Measurements from ENCODE around the gene TMEM43. TPM values are rescaled to one million over a fixed set of nuclear protein-coding genes. Genes with fewer than 3 reads are reported as not detected.
"Not testable (repeated sequence)": the region's sequence is repeated elsewhere in the genome, so short reads cannot be mapped to it uniquely, and the experiment has no call there.

Gene TMEM43
- 10 to 100 TPM; 43.6 to 46.0 TPM for total RNA-seq

GRCh38 chr3:14124615-14125192, at the start of gene TMEM43, which contains the start of gene CHCHD4:
TMEM43 (plus strand) TSS chr3:14125052; CDS start chr3:14125194, 142 bp downstream.
CHCHD4 (minus strand) TSS chr3:14124870; CDS start chr3:14124676, 194 bp downstream.
- ChIA-PET POLR2A (interaction anchor here (0.7 to 9.0 kb wide), 14 partner anchors 8 to 822 kb away, joined by 3 to 133 read pairs (median 6); partner anchors contain the start of genes LSM3, NR2C2 and XPC), CTCF (interaction anchor here (1.2 to 3.9 kb wide), 8 partner anchors 18 to 253 kb away, joined by 3 to 22 read pairs (median 10); partner anchors contain the start of genes LSM3 and XPC)
- no peaks in the 10 kb centered on the region for H3K9me3 Mint-ChIP-seq
- peak within 1 kb of the TSS; percentile 92 for H3K4me3 Mint-ChIP-seq
- peak; percentile 99 for DNase-seq
- H3K4me1 Mint-ChIP-seq = peaks cover 61% of the 10 kb centered on the region
- peaks cover 37% of the 10 kb centered on the region for H3K36me3 Mint-ChIP-seq (ENCODE audit: low read depth)
- H3K27ac Mint-ChIP-seq = peak within 1 kb of the TSS; percentile 90
- no peaks in the 10 kb centered on the region for H3K27me3 Mint-ChIP-seq

GRCh38 chr3:14075233-14075632, 49.6 kb upstream of the TMEM43 start:
- CTCF ChIA-PET; H3K4me3 Mint-ChIP-seq; POLR2A ChIA-PET; DNase-seq; H3K4me1 Mint-ChIP-seq; H3K27ac Mint-ChIP-seq; H3K36me3 Mint-ChIP-seq (ENCODE audit: low read depth); H3K27me3 Mint-ChIP-seq: not testable (repeated sequence)
- peaks cover 11% of the 10 kb centered on the region for H3K9me3 Mint-ChIP-seq

- H3K36me3 Mint-ChIP-seq (ENCODE audit: low read depth) = peaks cover 2% of the 10 kb centered on the region
- POLR2A ChIA-PET = no interaction called here
- H3K4me1 Mint-ChIP-seq = peaks cover 4% of the 10 kb centered on the region
- CTCF ChIA-PET = interaction anchor here (1.1 kb wide), 1 partner anchor 126 kb away, joined by 3 read pairs; no protein-coding TSS in a partner anchor
- no peak overlapping the region for H3K4me3 Mint-ChIP-seq
- no peak for DNase-seq
- no peak overlapping the region for H3K27ac Mint-ChIP-seq
- H3K27me3 Mint-ChIP-seq = peaks cover 4% of the 10 kb centered on the region
- peaks cover 12% of the 10 kb centered on the region for H3K9me3 Mint-ChIP-seq
These were observed 47.5 kb upstream of the TMEM43 start for GRCh38 chr3:14077310-14077709.

GRCh38 chr3:14082108-14082657, 42.7 kb upstream of the TMEM43 start:
- H3K9me3 Mint-ChIP-seq = peaks cover 14% of the 10 kb centered on the region
- peaks cover 2% of the 10 kb centered on the region for H3K36me3 Mint-ChIP-seq (ENCODE audit: low read depth)
- ChIA-PET CTCF (no interaction called here), POLR2A (no interaction called here)
- H3K27ac Mint-ChIP-seq = peak overlapping the region; percentile 56
- H3K27me3 Mint-ChIP-seq = no peaks in the 10 kb centered on the region
- no peak for DNase-seq
- no peak overlapping the region for H3K4me3 Mint-ChIP-seq
- H3K4me1 Mint-ChIP-seq = peaks cover 7% of the 10 kb centered on the region

- POLR2A ChIA-PET; H3K27ac Mint-ChIP-seq; H3K36me3 Mint-ChIP-seq (ENCODE audit: low read depth); H3K4me1 Mint-ChIP-seq; H3K4me3 Mint-ChIP-seq; H3K9me3 Mint-ChIP-seq; DNase-seq; H3K27me3 Mint-ChIP-seq: not testable (repeated sequence)
- CTCF ChIA-PET = interaction anchor here (0.8 kb wide), 1 partner anchor 34 kb away, joined by 3 read pairs; no protein-coding TSS in a partner anchor
These were observed 37.4 kb upstream of the TMEM43 start for GRCh38 chr3:14087461-14087860.

GRCh38 chr3:14091959-14092358, 32.9 kb upstream of the TMEM43 start:
- H3K36me3 Mint-ChIP-seq (ENCODE audit: low read depth); H3K27me3 Mint-ChIP-seq; DNase-seq; H3K9me3 Mint-ChIP-seq; CTCF ChIA-PET; POLR2A ChIA-PET; H3K27ac Mint-ChIP-seq; H3K4me3 Mint-ChIP-seq; H3K4me1 Mint-ChIP-seq: not testable (repeated sequence)

GRCh38 chr3:14092464-14092863, 32.4 kb upstream of the TMEM43 start:
- peaks cover 4% of the 10 kb centered on the region for H3K9me3 Mint-ChIP-seq
- no peaks in the 10 kb centered on the region for H3K4me1 Mint-ChIP-seq
- no peak overlapping the region for H3K4me3 Mint-ChIP-seq
- peaks cover 11% of the 10 kb centered on the region for H3K27me3 Mint-ChIP-seq
- H3K36me3 Mint-ChIP-seq (ENCODE audit: low read depth) = no peaks in the 10 kb centered on the region
- H3K27ac Mint-ChIP-seq = no peak overlapping the region
- POLR2A ChIA-PET = no interaction called here
- DNase-seq = no peak
- CTCF ChIA-PET = no interaction called here

GRCh38 chr3:14093831-14094230, 31.0 kb upstream of the TMEM43 start:
- peaks cover 4% of the 10 kb centered on the region for H3K9me3 Mint-ChIP-seq
- no peaks in the 10 kb centered on the region for H3K36me3 Mint-ChIP-seq (ENCODE audit: low read depth)
- H3K4me3 Mint-ChIP-seq = no peak overlapping the region
- no peak for DNase-seq
- POLR2A ChIA-PET = no interaction called here
- CTCF ChIA-PET = no interaction called here
- H3K4me1 Mint-ChIP-seq = no peaks in the 10 kb centered on the region
- H3K27ac Mint-ChIP-seq = no peak overlapping the region
- peaks cover 13% of the 10 kb centered on the region for H3K27me3 Mint-ChIP-seq

- DNase-seq = no peak
- ChIA-PET POLR2A (no interaction called here), CTCF (no interaction called here)
- no peaks in the 10 kb centered on the region for H3K36me3 Mint-ChIP-seq (ENCODE audit: low read depth)
- H3K4me3 Mint-ChIP-seq = no peak overlapping the region
- H3K27ac Mint-ChIP-seq = no peak overlapping the region
- peaks cover 2% of the 10 kb centered on the region for H3K9me3 Mint-ChIP-seq
- peaks cover 21% of the 10 kb centered on the region for H3K27me3 Mint-ChIP-seq
- H3K4me1 Mint-ChIP-seq = no peaks in the 10 kb centered on the region
These were observed 28.1 kb upstream of the TMEM43 start for GRCh38 chr3:14096742-14097141.

- Mint-ChIP-seq H3K4me1 (no peaks in the 10 kb centered on the region), H3K27ac (no peak overlapping the region), H3K27me3 (peaks cover 20% of the 10 kb centered on the region), H3K9me3 (peaks cover 2% of the 10 kb centered on the region), H3K36me3 (ENCODE audit: low read depth) (no peaks in the 10 kb centered on the region), H3K4me3 (no peak overlapping the region)
- CTCF ChIA-PET = interaction anchor here (0.7 kb wide), 1 partner anchor 1621 kb away, joined by 3 read pairs; no protein-coding TSS in a partner anchor
- POLR2A ChIA-PET = no interaction called here
- DNase-seq = no peak
These were observed 27.0 kb upstream of the TMEM43 start for GRCh38 chr3:14097616-14098391.

GRCh38 chr3:14109821-14110220, 15.0 kb upstream of the TMEM43 start:
- POLR2A ChIA-PET = not testable (repeated sequence)

GRCh38 chr3:14110699-14111098, 14.2 kb upstream of the TMEM43 start:
- Mint-ChIP-seq H3K4me3 (no peak overlapping the region), H3K27ac (no peak overlapping the region), H3K36me3 (ENCODE audit: low read depth) (peaks cover 34% of the 10 kb centered on the region), H3K4me1 (no peaks in the 10 kb centered on the region), H3K9me3 (no peaks in the 10 kb centered on the region), H3K27me3 (no peaks in the 10 kb centered on the region)
- DNase-seq = no peak
- POLR2A ChIA-PET = no interaction called here
- CTCF ChIA-PET = no interaction called here

More at GRCh38 chr3:14109821-14110220, 15.0 kb upstream of the TMEM43 start:
- H3K4me1 Mint-ChIP-seq, H3K4me3 Mint-ChIP-seq, H3K9me3 Mint-ChIP-seq, H3K27ac Mint-ChIP-seq, DNase-seq, CTCF ChIA-PET, H3K27me3 Mint-ChIP-seq: not testable (repeated sequence)
- peaks cover 28% of the 10 kb centered on the region for H3K36me3 Mint-ChIP-seq (ENCODE audit: low read depth)

- Mint-ChIP-seq H3K4me1 (no peaks in the 10 kb centered on the region), H3K27ac (no peak overlapping the region), H3K27me3 (no peaks in the 10 kb centered on the region), H3K9me3 (no peaks in the 10 kb centered on the region), H3K36me3 (ENCODE audit: low read depth) (peaks cover 37% of the 10 kb centered on the region), H3K4me3 (no peak overlapping the region)
- POLR2A ChIA-PET = interaction anchor here (1.5 kb wide), 1 partner anchor 10 kb away, joined by 7 read pairs; the partner anchor contains the start of genes CHCHD4 and TMEM43
- no peak for DNase-seq
- CTCF ChIA-PET = interaction anchor here (1.0 to 3.2 kb wide), 3 partner anchors 31 to 457 kb away, joined by 3 to 14 read pairs (median 3); no protein-coding TSS in a partner anchor
These were observed 10.8 kb upstream of the TMEM43 start for GRCh38 chr3:14113965-14114635.

Data from activated CD4-positive, alpha-beta memory T cell treated with anti-CD3 and anti-CD28 coated beads, Interleukin-2, amount 10 ng/mL, durations not matched to agents 7 days and 5 days (primary cell).